Activated naive CD4-positive, alpha-beta T cell (primary cell): ENCODE data around the gene GAS5.
"Not testable (repeated sequence)": the region's sequence is repeated elsewhere in the genome, so short reads cannot be mapped to it uniquely, and the experiment has no call there.

Source experiments
- DNase-seq, 4 experiments: peaks; one replicate each; lab custom pipeline; 2025; lab: John Stamatoyannopoulos, UW

GAS5 gene

DNA sequence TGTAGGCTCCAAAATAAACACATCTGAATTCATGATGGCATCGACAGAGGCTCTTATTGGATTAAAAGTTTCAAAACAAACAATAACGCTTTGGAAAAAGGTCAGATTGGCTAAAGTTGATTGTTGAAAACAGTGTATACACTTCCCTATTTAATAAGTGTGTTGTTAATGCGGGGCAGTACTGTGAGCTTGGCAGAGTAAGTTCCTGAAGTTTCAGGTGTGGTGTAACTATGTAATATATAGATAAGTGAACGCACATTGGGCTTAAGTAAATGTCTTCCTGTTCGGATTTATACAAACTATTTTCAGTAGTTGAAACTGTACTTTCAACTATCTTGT lies 1.2 kb upstream of the GAS5 start:
- DNase-seq: no peak

DNA sequence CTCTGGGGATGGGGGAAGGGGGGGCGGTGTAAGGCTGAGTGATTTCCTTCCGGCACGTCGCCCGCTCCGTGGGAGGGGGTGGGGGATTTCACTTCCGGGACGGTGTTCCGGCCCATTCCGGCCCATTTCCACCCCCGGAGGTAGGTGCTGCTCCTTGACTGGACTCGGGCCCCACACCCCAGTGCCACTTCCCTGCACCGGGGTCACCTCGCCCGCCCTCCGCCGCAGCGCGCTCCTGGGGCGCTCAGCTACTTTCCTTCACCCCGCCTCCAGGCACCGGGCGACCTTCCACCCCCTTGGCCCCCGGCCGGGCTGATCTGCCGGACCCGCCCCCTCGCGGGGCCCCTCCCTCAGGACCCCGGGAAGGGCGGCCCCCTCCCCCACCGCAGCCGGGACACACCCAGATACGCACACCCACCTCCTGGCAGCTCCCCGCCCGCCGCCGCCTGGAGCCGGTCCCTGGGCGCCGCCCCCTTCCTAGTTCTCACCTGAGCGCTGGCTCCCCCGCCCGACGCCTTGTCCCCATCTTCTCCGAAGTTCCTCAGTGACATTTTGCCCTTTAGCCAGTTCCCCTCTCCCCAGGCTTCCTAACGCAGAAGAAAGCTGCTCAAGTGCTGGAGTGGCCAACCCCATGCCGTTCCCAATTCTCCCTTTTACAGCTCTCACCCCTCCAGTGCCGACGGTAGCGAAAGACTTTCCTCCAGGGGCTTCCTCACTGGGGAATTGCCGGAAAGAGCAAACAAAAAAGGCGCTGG lies 654 bp upstream of the GAS5 start, which contains the start of gene ZBTB37:
Gene ZBTB37 (plus strand): TSS at position 115 of the 755 bp plus-strand sequence. CDS start 1,846 bp downstream, outside the sequence.
- DNase-seq: peak; percentile 83 to 93 (median 84)

GRCh38 chr1:173867141-173867752 lies 542 bp downstream of the GAS5 start:
- DNase-seq: peak in 1 of 4 experiments; percentile 27

DNA sequence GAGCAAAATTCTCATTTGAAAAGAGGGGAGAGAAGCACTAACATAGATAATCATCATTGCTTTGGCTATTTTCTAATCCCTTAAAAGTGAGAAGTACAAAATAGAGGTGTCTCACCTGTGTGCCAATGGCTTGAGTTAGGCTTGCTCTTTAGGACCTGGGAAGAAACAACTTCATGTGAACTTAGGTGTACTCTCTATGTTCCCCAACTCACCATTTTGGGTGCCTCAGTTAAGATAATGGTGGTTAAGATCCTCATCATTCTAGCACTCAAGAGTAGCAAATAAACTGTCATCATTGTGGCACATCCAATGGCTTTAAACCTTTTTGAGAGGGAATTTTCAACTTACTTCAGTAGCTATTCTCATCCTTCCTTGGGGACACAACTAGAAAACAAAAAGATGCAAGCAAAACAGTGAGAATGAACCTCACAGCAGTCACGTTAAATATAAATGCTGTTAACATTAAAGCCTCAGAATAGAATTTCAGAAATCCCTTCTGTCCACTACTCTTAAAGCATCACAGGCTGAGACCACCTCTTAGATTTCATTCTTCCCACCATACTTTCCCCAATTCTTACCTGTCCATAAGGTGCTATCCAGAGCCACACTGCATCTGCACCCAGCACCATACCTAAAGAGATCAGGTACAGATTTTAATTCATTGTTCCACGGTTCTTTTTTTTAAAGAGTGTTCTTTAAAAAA lies 1.2 kb downstream of the GAS5 start:
- no peak for DNase-seq

- DNase-seq: no peak
Measured at GRCh38 chr1:173865468-173866164, 2.2 kb downstream of the GAS5 start.

DNA sequence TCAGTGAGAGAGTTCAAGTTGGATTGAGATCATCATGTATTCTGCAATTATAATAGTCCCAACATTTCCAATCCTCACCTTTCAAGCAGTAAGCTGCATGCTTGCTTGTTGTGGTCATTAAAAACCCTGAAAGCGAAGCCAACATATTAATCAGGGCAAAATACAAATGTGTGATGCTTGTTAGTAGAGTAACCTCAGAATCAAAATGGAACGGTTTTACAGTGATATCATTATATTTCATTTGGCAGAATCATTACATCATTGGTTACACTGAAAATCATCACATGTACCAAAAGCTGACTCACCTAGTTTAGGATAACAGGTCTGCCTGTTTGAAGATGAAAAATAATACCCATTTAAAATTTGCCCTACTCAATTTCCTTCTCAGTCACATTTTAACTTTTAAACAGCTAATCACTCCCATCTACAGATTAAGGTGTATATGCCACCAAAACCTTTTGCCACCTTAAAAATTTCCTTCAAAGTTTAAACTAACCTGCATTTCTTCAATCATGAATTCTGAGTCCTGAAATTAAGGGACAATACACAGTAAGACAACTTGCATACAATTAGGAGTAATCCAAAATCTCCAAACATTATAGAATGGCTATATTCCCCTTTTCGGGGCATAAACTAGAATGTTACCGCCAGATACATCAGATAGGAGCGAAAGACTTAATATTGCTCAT lies 3.5 kb downstream of the GAS5 start:
- no peak for DNase-seq

DNA sequence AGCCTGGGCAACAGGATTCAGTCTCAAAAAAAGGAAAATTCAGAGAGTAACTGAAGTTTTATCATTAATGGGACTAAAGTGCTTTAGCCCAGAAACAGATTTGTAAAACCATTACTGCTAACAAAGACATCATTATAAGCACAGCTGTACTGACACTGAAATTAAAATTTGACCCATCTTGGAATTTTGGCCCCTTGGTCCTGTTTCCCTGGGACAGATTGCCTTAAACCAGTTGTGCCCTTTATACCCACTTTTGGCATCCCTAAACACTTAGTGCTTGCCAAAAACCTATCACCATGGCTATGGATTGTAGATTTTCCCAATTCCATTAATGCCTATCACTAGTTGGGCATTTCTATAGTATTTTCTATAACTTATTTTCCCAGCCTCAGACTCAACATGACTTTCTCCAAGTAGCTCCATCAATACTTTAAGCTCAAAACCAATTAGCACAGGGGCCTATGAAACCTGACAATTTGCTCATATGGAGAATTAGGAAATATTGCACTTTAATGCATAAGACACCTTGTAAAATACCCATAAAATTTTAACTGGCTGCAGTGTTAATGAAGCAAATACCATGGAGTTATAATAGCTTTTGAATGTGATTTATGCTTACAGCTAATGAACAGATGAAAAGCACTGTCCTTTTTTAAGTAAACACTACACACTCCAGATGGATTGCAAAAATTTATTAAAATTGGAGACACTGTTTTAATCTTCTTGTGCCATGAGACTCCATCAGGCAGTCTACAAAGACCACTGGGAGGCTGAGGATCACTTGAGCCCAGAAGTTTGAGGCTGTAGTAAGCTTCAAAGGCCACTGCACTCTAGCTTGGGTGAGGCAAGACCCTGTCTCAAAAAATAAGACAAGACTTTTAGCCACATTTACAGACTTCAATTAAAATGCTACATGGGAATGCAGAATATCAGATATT lies 4.3 kb downstream of the GAS5 start:
- DNase-seq: no peak

- DNase-seq: no peak
Measured at GRCh38 chr1:173862769-173863223, 5.0 kb downstream of the GAS5 start.

- not testable (repeated sequence) for DNase-seq
Measured at GRCh38 chr1:173862146-173862768, 5.5 kb downstream of the GAS5 start.

DNA sequence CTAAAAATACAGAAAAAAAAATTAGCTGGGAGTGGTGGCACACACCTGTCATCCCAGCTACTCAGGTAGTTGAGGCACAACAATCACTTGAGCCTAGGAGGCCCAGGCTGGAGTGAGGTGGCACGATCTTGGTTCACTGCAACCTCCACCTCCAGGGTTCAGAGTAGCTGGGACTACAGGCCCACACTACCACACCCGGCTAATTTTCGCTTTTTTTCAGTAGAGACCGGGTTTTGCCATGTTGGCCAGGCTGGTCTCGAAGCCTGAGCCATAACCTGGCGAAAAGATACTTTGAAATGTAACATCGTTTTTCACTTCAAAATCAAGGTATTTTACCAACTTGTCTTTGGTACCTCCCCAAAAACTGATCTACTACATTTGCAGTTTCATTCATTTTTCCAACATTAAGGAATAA lies 6.1 kb downstream of the GAS5 start:
- no peak for DNase-seq

DNA sequence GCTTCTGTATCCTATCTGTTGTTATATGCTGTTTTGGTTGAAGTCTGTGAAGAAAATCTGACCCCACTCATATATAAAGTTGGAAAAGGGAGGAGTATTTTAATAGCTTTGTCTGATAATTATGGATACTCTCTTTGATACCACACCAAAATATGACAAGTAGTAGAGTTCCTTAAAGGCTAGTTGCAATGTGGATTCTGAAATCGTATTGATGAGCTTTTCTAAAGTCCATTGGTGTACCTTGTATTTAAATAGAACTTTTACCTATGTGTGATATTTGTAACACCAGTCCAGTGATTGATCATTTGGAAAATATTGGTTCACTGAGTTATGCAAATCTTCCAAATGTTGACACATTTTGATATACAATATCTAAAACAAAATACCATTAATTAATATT lies 7.7 kb downstream of the GAS5 start:
- DNase-seq: no peak

- not testable (repeated sequence) for DNase-seq
Measured at GRCh38 chr1:173859547-173859946, 8.2 kb downstream of the GAS5 start.

GRCh38 chr1:173857363-173857917 lies 10.3 kb downstream of the GAS5 start:
- DNase-seq: no peak

- DNase-seq: no peak
Measured at GRCh38 chr1:173856903-173857302, 10.9 kb downstream of the GAS5 start.

GRCh38 chr1:173856014-173856413 lies 11.8 kb downstream of the GAS5 start:
- no peak for DNase-seq

GRCh38 chr1:173853074-173853473 lies 14.7 kb downstream of the GAS5 start:
- no peak for DNase-seq

- DNase-seq: no peak
Measured at GRCh38 chr1:173852105-173852504, 15.7 kb downstream of the GAS5 start.

DNA sequence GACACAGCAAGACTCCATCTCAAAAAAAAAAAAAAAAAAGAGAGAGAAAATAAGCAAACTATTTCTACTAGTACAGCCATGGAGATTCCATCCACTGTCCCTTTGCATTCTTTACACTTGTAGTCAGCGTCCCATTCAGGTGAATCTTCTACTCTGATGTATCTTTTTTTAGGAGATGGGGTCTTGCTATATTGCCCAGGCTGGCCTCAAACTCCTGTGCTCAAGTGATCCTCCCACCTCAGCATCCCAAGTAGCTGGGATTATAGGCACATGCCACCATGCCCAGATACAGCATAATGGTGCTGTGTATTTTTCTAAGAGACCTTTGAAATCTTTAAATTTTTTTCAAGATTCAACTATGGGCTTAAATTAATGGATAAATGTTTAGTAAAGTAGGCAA lies 35.0 kb downstream of the GAS5 start:
- DNase-seq: no peak

- DNase-seq: no peak
Measured at GRCh38 chr1:173827611-173828010, 40.2 kb downstream of the GAS5 start.
